ENCODE measurements around the gene PKN1. TPM values are rescaled to one million over a fixed set of nuclear protein-coding genes. Genes with fewer than 3 reads are reported as not detected.
A peak's percentile ranks its signal among the peaks of the same experiment; 100 is the strongest.

Gene PKN1
- total RNA-seq, 2 donors from 2014 or later, result 54.3 to 255 TPM

- intact Hi-C loops (cut with DNase I), result no loop called here
- no peak for DNase-seq (ENCODE audit: low spot score)
- Histone ChIP-seq H3K27ac (no peak overlapping the region), H3K27me3 (replicated peaks; ENCODE audit: insufficient read depth) (no peaks in the 10 kb centered on the region), H3K36me3 (peaks cover 13 to 20% of the 10 kb centered on the region in 2 donors), H3K4me1 (replicated peaks) (peaks cover 5% of the 10 kb centered on the region), H3K4me3 (no peak overlapping the region), H3K9me3 (no peaks in the 10 kb centered on the region)
- TF ChIP-seq POLR2AphosphoS5 (IDR thresholded peaks at IDR 0.05) (no peak), POLR2A (IDR thresholded peaks at IDR 0.05) (no peak), CTCF (IDR thresholded peaks at IDR 0.05) (no peak)
- 70% methylated on average over 9 of the region's 9 CpGs for WGBS
These were observed 5.9 kb downstream of the PKN1 start for GRCh38 chr19:14439014-14439413.

- no peak overlapping the region for H3K27ac ChIP-seq
- no peaks in the 10 kb centered on the region for H3K4me1 ChIP-seq (replicated peaks)
- no peaks in the 10 kb centered on the region for H3K27me3 ChIP-seq (replicated peaks; ENCODE audit: insufficient read depth)
- intact Hi-C loops (cut with DNase I), result no loop called here
- DNase-seq (ENCODE audit: low spot score), result no peak
- TF ChIP-seq POLR2A (IDR thresholded peaks at IDR 0.05) (no peak), CTCF (IDR thresholded peaks at IDR 0.05) (no peak), POLR2AphosphoS5 (IDR thresholded peaks at IDR 0.05) (peak; percentile 32)
- no peak overlapping the region for H3K4me3 ChIP-seq
- WGBS, result 66% methylated on average over 9 of the region's 9 CpGs
- H3K9me3 ChIP-seq, result no peaks in the 10 kb centered on the region
- H3K36me3 ChIP-seq, result peaks cover 17 to 22% of the 10 kb centered on the region in 2 donors
These were observed 6.9 kb downstream of the PKN1 start for GRCh38 chr19:14440049-14440448.

GRCh38 chr19:14441041-14441938 lies 8.2 kb downstream of the PKN1 start:
- 87% methylated on average over 34 of the region's 34 CpGs for WGBS
- Histone ChIP-seq H3K27me3 (replicated peaks; ENCODE audit: insufficient read depth) (no peaks in the 10 kb centered on the region), H3K27ac (no peak overlapping the region), H3K4me1 (replicated peaks) (no peaks in the 10 kb centered on the region), H3K9me3 (no peaks in the 10 kb centered on the region), H3K36me3 (peaks cover 17 to 24% of the 10 kb centered on the region in 2 donors), H3K4me3 (no peak overlapping the region)
- no peak for TF ChIP-seq CTCF (IDR thresholded peaks at IDR 0.05)
- TF ChIP-seq POLR2AphosphoS5 (IDR thresholded peaks at IDR 0.05), result no peak
- no peak for TF ChIP-seq POLR2A (IDR thresholded peaks at IDR 0.05)
- DNase-seq (ENCODE audit: low spot score), result no peak
- intact Hi-C loops (cut with DNase I), result no loop called here

GRCh38 chr19:14442891-14443631 lies 10.0 kb downstream of the PKN1 start:
- H3K27ac ChIP-seq, result no peak overlapping the region
- 96% methylated on average over 16 of the region's 16 CpGs for WGBS
- H3K4me1 ChIP-seq (replicated peaks), result no peaks in the 10 kb centered on the region
- intact Hi-C loops (cut with DNase I), result no loop called here
- H3K9me3 ChIP-seq, result no peaks in the 10 kb centered on the region
- no peaks in the 10 kb centered on the region for H3K27me3 ChIP-seq (replicated peaks; ENCODE audit: insufficient read depth)
- no peak for DNase-seq (ENCODE audit: low spot score)
- TF ChIP-seq POLR2AphosphoS5 (IDR thresholded peaks at IDR 0.05), result no peak
- TF ChIP-seq POLR2A (IDR thresholded peaks at IDR 0.05), result no peak
- TF ChIP-seq CTCF (IDR thresholded peaks at IDR 0.05), result no peak
- H3K36me3 ChIP-seq, result peaks cover 22 to 34% of the 10 kb centered on the region in 2 donors
- H3K4me3 ChIP-seq, result no peak overlapping the region
